IPS-18a (cell line): ENCODE measurements around the gene MAP2K3.

ENCODE experiments used
- H3K27ac ChIP-seq: one replicate; pipeline ENCODE4 v1.5.1; 2013; ENCODE audit warnings: low read length
- H3K27me3 ChIP-seq: one replicate; pipeline ENCODE4 v1.6.1; 2013; ENCODE audit warnings: mild to moderate bottlenecking, low read length; ENCODE audit not compliant: control insufficient read depth, insufficient read depth
- H3K36me3 ChIP-seq: one replicate; pipeline ENCODE4 v1.6.1; 2013; ENCODE audit warnings: low read depth, low read length; ENCODE audit not compliant: control insufficient read depth
- H3K4me1 ChIP-seq: one replicate; pipeline ENCODE4 v1.6.1; 2013; ENCODE audit warnings: low read depth, low read length; ENCODE audit not compliant: control insufficient read depth
- H3K4me3 ChIP-seq: one replicate; pipeline ENCODE4 v1.5.1; 2013; ENCODE audit warnings: low read length
- H3K9ac ChIP-seq: one replicate; pipeline ENCODE4 v1.6.1; 2013; ENCODE audit warnings: mild to moderate bottlenecking, low read length, moderate library complexity
- H3K9me3 ChIP-seq: one replicate; pipeline ENCODE4 v1.6.1; 2013; ENCODE audit warnings: low read depth, low read length; ENCODE audit not compliant: control insufficient read depth

Gene MAP2K3

GRCh38 chr17:21356537-21357127 is 72.1 kb downstream of the MAP2K3 start:
- no peaks in the 10 kb centered on the region for H3K9me3 ChIP-seq
- no peaks in the 10 kb centered on the region for H3K27me3 ChIP-seq
- H3K4me1 ChIP-seq, result peaks cover 4% of the 10 kb centered on the region
- H3K27ac ChIP-seq, result no peak overlapping the region
- H3K9ac ChIP-seq, result no peak overlapping the region
- H3K4me3 ChIP-seq, result no peak overlapping the region
- no peaks in the 10 kb centered on the region for H3K36me3 ChIP-seq

DNA sequence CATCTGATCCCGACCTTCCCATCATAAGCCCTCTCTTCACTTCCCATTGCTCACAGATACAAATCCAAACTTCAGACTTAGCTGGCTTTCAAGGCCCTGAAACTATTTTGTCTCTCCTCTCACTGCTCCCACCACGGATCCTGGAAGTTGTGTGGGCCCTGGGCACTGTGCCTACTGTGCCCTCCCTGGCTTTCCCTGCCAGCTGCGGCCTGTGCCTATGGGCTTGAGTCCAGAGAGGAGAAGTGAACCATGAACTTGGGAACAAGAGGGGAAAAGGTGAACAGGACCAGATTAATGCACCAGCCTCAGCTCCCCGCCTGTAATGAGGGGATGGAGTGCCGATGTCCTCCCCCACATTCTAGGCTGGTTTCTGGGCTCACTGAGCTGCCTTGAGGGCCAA is 72.8 kb downstream of the MAP2K3 start:
- H3K9me3 ChIP-seq, result no peaks in the 10 kb centered on the region
- H3K36me3 ChIP-seq, result no peaks in the 10 kb centered on the region
- no peaks in the 10 kb centered on the region for H3K27me3 ChIP-seq
- H3K9ac ChIP-seq, result no peak overlapping the region
- peaks cover 4% of the 10 kb centered on the region for H3K4me1 ChIP-seq
- H3K4me3 ChIP-seq, result no peak overlapping the region
- no peak overlapping the region for H3K27ac ChIP-seq

GRCh38 chr17:21357696-21358656 is 73.5 kb downstream of the MAP2K3 start:
- Histone ChIP-seq H3K36me3 (no peaks in the 10 kb centered on the region), H3K9ac (no peak overlapping the region), H3K9me3 (no peaks in the 10 kb centered on the region), H3K4me1 (peaks cover 4% of the 10 kb centered on the region), H3K27me3 (no peaks in the 10 kb centered on the region), H3K4me3 (no peak overlapping the region), H3K27ac (no peak overlapping the region)

- Histone ChIP-seq H3K9ac (no peak overlapping the region), H3K4me3 (no peak overlapping the region), H3K4me1 (peaks cover 4% of the 10 kb centered on the region), H3K9me3 (no peaks in the 10 kb centered on the region), H3K36me3 (no peaks in the 10 kb centered on the region), H3K27ac (no peak overlapping the region), H3K27me3 (no peaks in the 10 kb centered on the region)
Observed at GRCh38 chr17:21358682-21359482, 74.4 kb downstream of the MAP2K3 start.

- Histone ChIP-seq H3K9me3 (no peaks in the 10 kb centered on the region), H3K36me3 (no peaks in the 10 kb centered on the region), H3K27me3 (no peaks in the 10 kb centered on the region), H3K4me3 (no peak overlapping the region), H3K9ac (no peak overlapping the region), H3K4me1 (peaks cover 4% of the 10 kb centered on the region), H3K27ac (no peak overlapping the region)
Observed at GRCh38 chr17:21359483-21359840, 75.0 kb downstream of the MAP2K3 start.

DNA sequence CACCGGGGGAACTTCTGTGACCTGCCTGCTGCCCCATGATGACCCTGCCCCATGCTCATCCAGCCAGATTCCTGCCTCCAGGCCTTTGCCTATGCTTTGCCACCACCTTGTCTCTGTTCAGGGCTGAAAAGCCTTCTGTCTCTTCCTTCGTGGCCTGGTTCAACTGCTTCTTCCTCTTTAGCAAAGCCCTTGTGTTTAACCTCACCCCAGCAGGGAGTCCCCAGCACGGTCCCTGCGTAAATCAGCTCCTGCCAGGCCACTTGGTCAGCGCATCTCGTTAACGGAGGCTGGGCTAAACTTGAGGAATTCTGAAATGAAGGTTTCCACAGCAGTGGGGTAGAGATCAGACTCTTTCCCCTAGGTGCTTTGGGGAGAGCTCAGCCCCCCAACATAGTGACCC is 75.5 kb downstream of the MAP2K3 start:
- no peak overlapping the region for H3K9ac ChIP-seq
- no peaks in the 10 kb centered on the region for H3K9me3 ChIP-seq
- H3K27me3 ChIP-seq, result no peaks in the 10 kb centered on the region
- no peak overlapping the region for H3K27ac ChIP-seq
- peaks cover 4% of the 10 kb centered on the region for H3K4me1 ChIP-seq
- H3K4me3 ChIP-seq, result no peak overlapping the region
- no peaks in the 10 kb centered on the region for H3K36me3 ChIP-seq

- no peaks in the 10 kb centered on the region for H3K9me3 ChIP-seq
- H3K4me1 ChIP-seq, result peaks cover 4% of the 10 kb centered on the region
- no peaks in the 10 kb centered on the region for H3K27me3 ChIP-seq
- no peak overlapping the region for H3K4me3 ChIP-seq
- no peaks in the 10 kb centered on the region for H3K36me3 ChIP-seq
- no peak overlapping the region for H3K27ac ChIP-seq
- no peak overlapping the region for H3K9ac ChIP-seq
Observed at GRCh38 chr17:21361020-21361809, 76.7 kb downstream of the MAP2K3 start.

- Histone ChIP-seq H3K4me1 (peaks cover 4% of the 10 kb centered on the region), H3K36me3 (no peaks in the 10 kb centered on the region), H3K27ac (no peak overlapping the region), H3K9ac (no peak overlapping the region), H3K9me3 (no peaks in the 10 kb centered on the region), H3K27me3 (no peaks in the 10 kb centered on the region), H3K4me3 (no peak overlapping the region)
Observed at GRCh38 chr17:21362331-21362931, 77.9 kb downstream of the MAP2K3 start.

GRCh38 chr17:21363776-21364642 is 79.5 kb downstream of the MAP2K3 start:
- Histone ChIP-seq H3K4me1 (peaks cover 4% of the 10 kb centered on the region), H3K36me3 (no peaks in the 10 kb centered on the region), H3K9me3 (no peaks in the 10 kb centered on the region), H3K9ac (no peak overlapping the region), H3K4me3 (no peak overlapping the region), H3K27me3 (no peaks in the 10 kb centered on the region), H3K27ac (no peak overlapping the region)
